BLaER1 (cell line): ENCODE measurements around the gene EVA1C.
"Not testable (repeated sequence)": the region's sequence is repeated elsewhere in the genome, so short reads cannot be mapped to it uniquely, and the experiment has no call there.

ENCODE experiments used
- H3K27ac ChIP-seq: shearing (Covaris generic); formaldehyde crosslinking; 2 replicates; pipeline ENCODE4 v1.8.1; 2022
- H3K27me3 ChIP-seq: shearing (Covaris generic); formaldehyde crosslinking; 2 replicates; pipeline ENCODE4 v1.8.1; 2022
- H3K36me3 ChIP-seq: shearing (Covaris generic); formaldehyde crosslinking; 2 replicates; pipeline ENCODE4 v1.8.1; 2022
- H3K4me1 ChIP-seq: shearing (Covaris generic); formaldehyde crosslinking; 2 replicates; pipeline ENCODE4 v1.8.1; 2022
- H3K4me2 ChIP-seq: shearing (Covaris generic); formaldehyde crosslinking; 2 replicates; pipeline ENCODE4 v1.8.1; 2022
- H3K4me3 ChIP-seq: shearing (Covaris generic); formaldehyde crosslinking; 2 replicates; pipeline ENCODE4 v1.8.1; 2022
- H3K9ac ChIP-seq: shearing (Covaris generic); formaldehyde crosslinking; 2 replicates; pipeline ENCODE4 v1.8.1; 2022
- H3K9me3 ChIP-seq: shearing (Covaris generic); formaldehyde crosslinking; 2 replicates; pipeline ENCODE4 v1.8.1; 2022
- H4K20me1 ChIP-seq: shearing (Covaris generic); formaldehyde crosslinking; 2 replicates; pipeline ENCODE4 v1.8.1; 2022
- Cebpa-rat ChIP-seq: shearing (Covaris generic); IDR thresholded peaks from 2 replicates; pipeline ENCODE4 v1.8.1; 2022

Gene EVA1C

DNA sequence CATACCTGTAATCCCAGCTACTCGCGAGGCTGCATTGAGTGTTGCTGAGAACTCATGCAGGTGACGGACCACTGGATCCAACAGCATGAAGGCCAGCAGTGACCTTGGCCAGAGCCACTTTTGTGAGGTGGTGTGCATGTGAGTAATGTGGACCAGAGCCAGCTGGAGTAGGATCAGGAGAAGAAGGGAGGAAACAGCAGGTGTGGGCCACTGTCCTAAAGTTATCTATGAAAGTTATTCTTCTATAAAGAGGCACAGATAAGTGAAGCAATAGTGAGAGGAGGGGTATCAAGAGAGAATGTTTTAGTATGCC lies 125.0 kb downstream of the EVA1C start:
- no peaks in the 10 kb centered on the region for H3K9me3 ChIP-seq
- no peaks in the 10 kb centered on the region for H4K20me1 ChIP-seq
- no peak for TF ChIP-seq Cebpa-rat
- no peak overlapping the region for H3K9ac ChIP-seq
- no peaks in the 10 kb centered on the region for H3K27me3 ChIP-seq
- H3K4me1 ChIP-seq = no peaks in the 10 kb centered on the region
- no peak overlapping the region for H3K4me3 ChIP-seq
- H3K36me3 ChIP-seq = no peaks in the 10 kb centered on the region
- H3K4me2 ChIP-seq = no peak overlapping the region
- no peak overlapping the region for H3K27ac ChIP-seq

GRCh38 chr21:32538147-32538792 lies 125.8 kb downstream of the EVA1C start:
- H3K9ac ChIP-seq = no peak overlapping the region
- no peaks in the 10 kb centered on the region for H4K20me1 ChIP-seq
- H3K36me3 ChIP-seq = no peaks in the 10 kb centered on the region
- no peaks in the 10 kb centered on the region for H3K9me3 ChIP-seq
- H3K4me1 ChIP-seq = no peaks in the 10 kb centered on the region
- no peak overlapping the region for H3K27ac ChIP-seq
- no peak overlapping the region for H3K4me3 ChIP-seq
- TF ChIP-seq Cebpa-rat = no peak
- H3K27me3 ChIP-seq = no peaks in the 10 kb centered on the region
- no peak overlapping the region for H3K4me2 ChIP-seq

DNA sequence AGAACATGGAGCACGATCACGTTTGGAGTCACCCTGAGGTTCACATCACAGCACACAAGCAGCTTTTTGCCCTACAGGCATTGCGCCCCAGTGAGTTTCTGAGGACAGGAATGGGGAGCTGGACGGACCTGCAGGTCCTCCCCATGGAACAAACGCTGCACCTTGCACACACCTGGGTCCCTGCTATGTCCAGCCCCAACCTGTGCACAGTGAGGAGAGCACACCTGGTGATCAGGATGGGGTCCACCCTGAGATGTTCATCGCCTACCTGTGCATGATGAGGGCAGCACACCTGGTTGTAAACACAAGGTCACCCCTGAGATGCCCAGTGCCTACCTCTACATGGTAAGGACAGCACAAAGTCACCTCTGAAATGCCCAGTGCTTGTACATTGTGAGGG lies 126.9 kb downstream of the EVA1C start:
- no peaks in the 10 kb centered on the region for H4K20me1 ChIP-seq
- H3K4me1 ChIP-seq = no peaks in the 10 kb centered on the region
- no peaks in the 10 kb centered on the region for H3K27me3 ChIP-seq
- no peak overlapping the region for H3K27ac ChIP-seq
- no peaks in the 10 kb centered on the region for H3K36me3 ChIP-seq
- no peak overlapping the region for H3K4me3 ChIP-seq
- H3K4me2 ChIP-seq = no peak overlapping the region
- no peak overlapping the region for H3K9ac ChIP-seq
- H3K9me3 ChIP-seq = no peaks in the 10 kb centered on the region
- TF ChIP-seq Cebpa-rat = no peak

GRCh38 chr21:32543056-32543455 lies 130.6 kb downstream of the EVA1C start:
- H3K9me3 ChIP-seq, H3K4me2 ChIP-seq, H4K20me1 ChIP-seq, H3K4me3 ChIP-seq, H3K27me3 ChIP-seq, H3K4me1 ChIP-seq, H3K27ac ChIP-seq, H3K9ac ChIP-seq, H3K36me3 ChIP-seq: not testable (repeated sequence)

DNA sequence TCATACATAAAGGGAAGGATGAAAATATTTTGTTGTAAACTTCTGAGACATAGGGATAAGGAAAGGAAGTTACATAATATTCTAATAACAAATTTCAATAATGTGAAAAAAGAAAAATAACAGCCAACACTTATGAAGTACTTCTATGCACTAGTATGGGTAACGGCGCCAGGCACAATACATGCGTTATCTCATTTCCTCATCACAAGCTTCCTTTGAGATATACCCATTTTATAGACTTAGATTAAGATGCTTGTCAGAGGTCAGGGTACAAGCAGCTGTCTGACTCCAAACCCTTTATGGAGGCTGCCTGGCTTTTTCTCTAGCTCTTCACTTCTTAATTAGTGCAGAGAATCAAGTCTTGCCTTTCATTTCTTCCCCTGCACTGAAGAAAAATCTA lies 131.5 kb downstream of the EVA1C start:
- H3K27ac ChIP-seq = no peak overlapping the region
- H3K36me3 ChIP-seq = no peaks in the 10 kb centered on the region
- TF ChIP-seq Cebpa-rat = no peak
- H3K4me2 ChIP-seq = no peak overlapping the region
- H3K9me3 ChIP-seq = no peaks in the 10 kb centered on the region
- H3K4me3 ChIP-seq = no peak overlapping the region
- no peaks in the 10 kb centered on the region for H3K27me3 ChIP-seq
- no peak overlapping the region for H3K9ac ChIP-seq
- no peaks in the 10 kb centered on the region for H3K4me1 ChIP-seq
- H4K20me1 ChIP-seq = no peaks in the 10 kb centered on the region

DNA sequence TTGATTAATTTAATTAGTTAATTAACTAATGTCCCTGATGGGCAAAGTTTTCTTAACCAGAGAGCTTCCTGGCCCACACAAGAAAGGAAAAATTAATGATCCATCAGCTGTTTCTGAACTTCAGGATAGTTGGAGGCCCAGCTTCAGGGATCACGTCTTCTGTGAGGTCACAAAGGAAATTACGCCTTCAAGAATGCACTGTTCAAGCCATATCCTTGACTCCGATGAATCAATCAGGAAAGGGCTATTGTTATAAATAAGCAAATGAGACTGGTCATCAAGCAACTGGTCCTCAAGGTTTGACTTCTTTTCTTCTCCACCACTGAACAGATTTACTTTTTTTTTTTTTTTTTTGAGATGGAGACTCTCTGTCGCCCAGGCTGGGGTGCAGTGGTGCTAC lies 132.2 kb downstream of the EVA1C start:
- no peaks in the 10 kb centered on the region for H3K9me3 ChIP-seq
- no peaks in the 10 kb centered on the region for H3K36me3 ChIP-seq
- H3K4me1 ChIP-seq = no peaks in the 10 kb centered on the region
- no peaks in the 10 kb centered on the region for H3K27me3 ChIP-seq
- no peak overlapping the region for H3K27ac ChIP-seq
- H4K20me1 ChIP-seq = no peaks in the 10 kb centered on the region
- no peak overlapping the region for H3K4me3 ChIP-seq
- H3K9ac ChIP-seq = no peak overlapping the region
- H3K4me2 ChIP-seq = no peak overlapping the region
- TF ChIP-seq Cebpa-rat = no peak

DNA sequence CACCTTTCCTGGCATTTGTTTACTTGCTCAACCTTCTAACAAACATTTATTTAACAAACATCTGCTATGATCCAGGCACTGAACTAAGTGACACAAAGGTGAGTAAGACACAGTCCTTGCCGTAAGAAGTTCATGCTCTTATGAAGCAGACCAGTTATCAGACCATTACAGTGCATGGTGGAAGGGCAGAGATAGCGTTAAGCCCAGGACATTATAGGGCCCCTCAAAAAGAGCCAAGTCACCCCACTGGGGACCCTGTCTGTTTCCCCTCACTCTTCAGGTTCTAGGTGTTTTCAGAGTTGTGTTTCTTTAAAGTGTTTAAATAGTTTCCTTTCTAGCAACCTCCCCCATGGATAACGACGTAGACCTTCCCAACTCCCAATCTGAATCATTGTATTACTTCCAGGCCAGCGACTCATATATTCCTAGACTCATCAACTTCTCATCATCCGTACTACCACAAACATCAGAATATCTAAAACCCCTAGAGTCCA lies 133.5 kb downstream of the EVA1C start:
- no peak for TF ChIP-seq Cebpa-rat

DNA sequence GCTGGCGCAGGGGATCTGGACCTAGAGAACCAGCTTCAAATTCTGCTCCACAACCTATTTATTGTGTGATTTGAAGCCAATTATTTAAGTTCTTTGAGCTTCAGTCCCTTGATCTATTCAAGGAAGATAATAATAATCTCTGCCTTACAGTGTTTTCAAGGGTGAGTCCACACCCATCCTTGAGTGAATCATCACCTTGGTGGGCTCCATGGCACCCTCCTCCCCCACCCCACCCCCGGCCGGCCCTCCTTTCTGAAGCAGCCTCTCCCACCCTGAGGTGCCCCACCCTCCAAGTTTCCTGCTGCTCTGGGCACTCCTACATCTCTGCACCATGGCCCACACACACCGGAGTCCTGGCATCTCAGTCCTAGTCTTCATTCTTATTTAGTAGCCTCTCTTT lies 134.5 kb downstream of the EVA1C start:
- no peaks in the 10 kb centered on the region for H4K20me1 ChIP-seq
- no peaks in the 10 kb centered on the region for H3K27me3 ChIP-seq
- H3K27ac ChIP-seq = no peak overlapping the region
- no peak overlapping the region for H3K9ac ChIP-seq
- TF ChIP-seq Cebpa-rat = no peak
- no peaks in the 10 kb centered on the region for H3K36me3 ChIP-seq
- H3K4me2 ChIP-seq = no peak overlapping the region
- H3K4me1 ChIP-seq = no peaks in the 10 kb centered on the region
- H3K4me3 ChIP-seq = no peak overlapping the region
- H3K9me3 ChIP-seq = no peaks in the 10 kb centered on the region

More for the DNA sequence above, 133.5 kb downstream of the EVA1C start:
- Histone ChIP-seq H3K4me2 (no peak overlapping the region), H3K36me3 (no peaks in the 10 kb centered on the region), H3K9me3 (no peaks in the 10 kb centered on the region), H3K4me3 (no peak overlapping the region), H3K27me3 (no peaks in the 10 kb centered on the region), H3K27ac (no peak overlapping the region), H4K20me1 (no peaks in the 10 kb centered on the region), H3K9ac (no peak overlapping the region), H3K4me1 (no peaks in the 10 kb centered on the region)

GRCh38 chr21:32548978-32549377 lies 136.5 kb downstream of the EVA1C start:
- Histone ChIP-seq H4K20me1 (no peaks in the 10 kb centered on the region), H3K27me3 (no peaks in the 10 kb centered on the region), H3K4me1 (no peaks in the 10 kb centered on the region), H3K4me3 (no peak overlapping the region), H3K36me3 (no peaks in the 10 kb centered on the region), H3K27ac (no peak overlapping the region), H3K9me3 (no peaks in the 10 kb centered on the region), H3K4me2 (no peak overlapping the region), H3K9ac (no peak overlapping the region)
- TF ChIP-seq Cebpa-rat = no peak

GRCh38 chr21:32549440-32549839 lies 136.9 kb downstream of the EVA1C start:
- Histone ChIP-seq H4K20me1 (no peaks in the 10 kb centered on the region), H3K4me2 (no peak overlapping the region)
- TF ChIP-seq Cebpa-rat = no peak

DNA sequence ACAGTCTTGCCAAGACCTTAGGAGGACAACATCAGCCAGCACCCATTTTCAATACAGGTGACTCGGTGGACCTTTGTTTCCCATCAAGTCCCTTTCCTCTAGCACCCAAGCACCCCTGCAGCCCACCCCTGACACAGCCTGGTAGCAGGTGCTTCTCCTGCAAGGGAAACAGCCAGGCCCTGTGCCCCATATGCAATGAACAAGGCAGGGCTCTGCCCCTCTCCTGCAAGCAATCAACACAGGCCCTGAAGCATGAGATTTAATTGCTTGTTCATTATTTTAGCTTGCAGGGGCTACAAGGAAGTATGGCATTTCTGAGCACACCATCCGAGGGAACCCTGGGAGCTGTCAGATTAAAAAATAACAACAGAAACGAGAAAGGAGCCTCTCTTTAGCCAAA lies 137.4 kb downstream of the EVA1C start:
- no peaks in the 10 kb centered on the region for H3K36me3 ChIP-seq
- no peaks in the 10 kb centered on the region for H4K20me1 ChIP-seq
- H3K4me2 ChIP-seq = no peak overlapping the region
- no peaks in the 10 kb centered on the region for H3K4me1 ChIP-seq
- no peak overlapping the region for H3K27ac ChIP-seq
- no peak overlapping the region for H3K9ac ChIP-seq
- H3K27me3 ChIP-seq = no peaks in the 10 kb centered on the region
- no peak overlapping the region for H3K4me3 ChIP-seq
- TF ChIP-seq Cebpa-rat = no peak
- H3K9me3 ChIP-seq = no peaks in the 10 kb centered on the region

More at GRCh38 chr21:32549440-32549839, 136.9 kb downstream of the EVA1C start:
- Histone ChIP-seq H3K9ac (no peak overlapping the region), H3K9me3 (no peaks in the 10 kb centered on the region), H3K27me3 (no peaks in the 10 kb centered on the region), H3K4me1 (no peaks in the 10 kb centered on the region), H3K36me3 (no peaks in the 10 kb centered on the region), H3K27ac (no peak overlapping the region), H3K4me3 (no peak overlapping the region)
